NCI-H1048 (cell line): ENCODE measurements around the gene UBAP1.
"Not testable (repeated sequence)": the region's sequence is repeated elsewhere in the genome, so short reads cannot be mapped to it uniquely, and the experiment has no call there.

Source experiments
- DNase-seq: peaks from one replicate; lab custom pipeline; 2025; lab: John Stamatoyannopoulos, UW

The UBAP1 gene

GRCh38 chr9:34224349-34224748 lies 45.5 kb downstream of the UBAP1 start:
- DNase-seq, result no peak

GRCh38 chr9:34226144-34226760 lies 47.4 kb downstream of the UBAP1 start:
- not testable (repeated sequence) for DNase-seq

GRCh38 chr9:34227445-34227844 lies 48.6 kb downstream of the UBAP1 start:
- no peak for DNase-seq

- no peak for DNase-seq
These were observed 51.7 kb downstream of the UBAP1 start for GRCh38 chr9:34230556-34230955.

- no peak for DNase-seq
These were observed 53.4 kb downstream of the UBAP1 start for GRCh38 chr9:34232201-34232600.

- DNase-seq, result no peak
These were observed 54.8 kb downstream of the UBAP1 start for GRCh38 chr9:34233672-34234071.

GRCh38 chr9:34237836-34238235 lies 59.0 kb downstream of the UBAP1 start:
- no peak for DNase-seq

- no peak for DNase-seq
These were observed 61.2 kb downstream of the UBAP1 start for GRCh38 chr9:34240006-34240405.

GRCh38 chr9:34242830-34243229 lies 64.0 kb downstream of the UBAP1 start:
- DNase-seq, result no peak

- DNase-seq, result not testable (repeated sequence)
These were observed 66.4 kb downstream of the UBAP1 start for GRCh38 chr9:34245212-34245611.

- no peak for DNase-seq
These were observed 67.6 kb downstream of the UBAP1 start for GRCh38 chr9:34246453-34246852.

- not testable (repeated sequence) for DNase-seq
These were observed 68.9 kb downstream of the UBAP1 start for GRCh38 chr9:34247782-34248181.

GRCh38 chr9:34249274-34249673 lies 70.4 kb downstream of the UBAP1 start:
- no peak for DNase-seq

GRCh38 chr9:34250721-34251120 lies 71.9 kb downstream of the UBAP1 start:
- DNase-seq, result no peak

GRCh38 chr9:34252016-34252415 lies 73.2 kb downstream of the UBAP1 start:
- DNase-seq, result no peak

- no peak for DNase-seq
These were observed 74.0 kb downstream of the UBAP1 start for GRCh38 chr9:34252670-34253459.

- no peak for DNase-seq
These were observed 74.6 kb downstream of the UBAP1 start for GRCh38 chr9:34253460-34253837.

- DNase-seq, result no peak
These were observed 75.5 kb downstream of the UBAP1 start for GRCh38 chr9:34254141-34254913.

- no peak for DNase-seq
These were observed 76.4 kb downstream of the UBAP1 start for GRCh38 chr9:34254966-34255825.

GRCh38 chr9:34256104-34256503 lies 77.3 kb downstream of the UBAP1 start:
- no peak for DNase-seq

GRCh38 chr9:34256987-34257585 lies 78.2 kb downstream of the UBAP1 start:
- no peak for DNase-seq

- DNase-seq, result no peak
These were observed 80.5 kb downstream of the UBAP1 start for GRCh38 chr9:34259315-34259714.
